ENCODE measurements around the gene ELL.

- no peak for TF ChIP-seq POLR2A (IDR thresholded peaks at IDR 0.05; ENCODE audit: low read depth, low read length)
- TF ChIP-seq CTCF (IDR thresholded peaks at IDR 0.05; ENCODE audit: extremely low read depth in 1 of 2, insufficient read depth in 1 of 2, low read depth in 1 of 2, low read length in 2 of 2), result no peak
These were observed 16.2 kb upstream of the ELL start for GRCh38 chr19:18538115-18538514.
